WTC11 (cell line): ENCODE data around the gene BPIFB2. TPM values are rescaled to one million over a fixed set of nuclear protein-coding genes. Genes with fewer than 3 reads are reported as not detected.

ENCODE experiments used
- ATAC-seq: fragments of 200-7000 bp; cut with Tn5 transposase; 2 replicates; pipeline ENCODE4 v1.10.0; 2021; ENCODE audit warnings: mild to moderate bottlenecking, moderate library complexity
- CTCF ChIA-PET: fragments of 300-600 bp; sonication (Branson Sonifier 250); formaldehyde crosslinking; loops from one replicate; lab custom pipeline; 2021; ENCODE audit warnings: antibody characterized with exemption; lab: Charles Lee
- POLR2A ChIA-PET: fragments of 350-600 bp; sonication (Branson Sonifier 250); formaldehyde crosslinking; loops from one replicate; lab custom pipeline; 2021; ENCODE audit warnings: antibody characterized with exemption; lab: Charles Lee
- DNase-seq: peaks from one replicate; pipeline ENCODE4 v3.0.0; 2021; ENCODE audit warnings: low spot score
- H3K27ac Mint-ChIP-seq: 2 replicates; pipeline ENCODE4 v1.8.0; 2021; ENCODE audit warnings: mixed read lengths
- H3K27me3 Mint-ChIP-seq: 2 replicates; pipeline ENCODE4 v1.8.0; 2021; ENCODE audit warnings: low read depth, mild to moderate bottlenecking, moderate library complexity, mixed read lengths
- H3K36me3 Mint-ChIP-seq: 2 replicates; pipeline ENCODE4 v1.8.0; 2021; ENCODE audit warnings: mixed read lengths
- H3K4me1 Mint-ChIP-seq: 2 replicates; pipeline ENCODE4 v1.8.0; 2022; ENCODE audit warnings: mixed read lengths
- H3K4me3 Mint-ChIP-seq: 2 replicates; pipeline ENCODE4 v1.8.0; 2021; ENCODE audit warnings: mild to moderate bottlenecking, moderate library complexity, mixed read lengths
- H3K9me3 Mint-ChIP-seq: 2 replicates; pipeline ENCODE4 v1.8.0; 2021; ENCODE audit warnings: mixed read lengths
- ATF6 ChIP-seq: sonication (generic); formaldehyde crosslinking; IDR thresholded peaks from 2 replicates; pipeline ENCODE4 v1.8.1; 2023; ENCODE audit warnings: mild to moderate bottlenecking, missing genetic modification reagents
- CBFB ChIP-seq: sonication (generic); formaldehyde crosslinking; IDR thresholded peaks from 2 replicates; pipeline ENCODE4 v1.8.1; 2022; ENCODE audit warnings: mild to moderate bottlenecking, low read depth, missing genetic modification reagents
- E2F4 ChIP-seq: sonication (generic); formaldehyde crosslinking; IDR thresholded peaks from 2 replicates; pipeline ENCODE4 v1.8.1; 2022; ENCODE audit warnings: low read depth, mild to moderate bottlenecking, moderate library complexity, missing genetic modification reagents, borderline replicate concordance
- FOXP4 ChIP-seq: sonication (generic); formaldehyde crosslinking; IDR thresholded peaks from 2 replicates; pipeline ENCODE4 v1.8.0; 2022; ENCODE audit warnings: mild to moderate bottlenecking, missing genetic modification reagents
- GABPB1 ChIP-seq: sonication (generic); formaldehyde crosslinking; IDR thresholded peaks from 2 replicates; pipeline ENCODE4 v1.8.1; 2023; ENCODE audit warnings: mild to moderate bottlenecking, missing genetic modification reagents
- HMGXB4 ChIP-seq: sonication (generic); formaldehyde crosslinking; IDR thresholded peaks from 2 replicates; pipeline ENCODE4 v1.8.1; 2023; ENCODE audit warnings: mild to moderate bottlenecking, moderate library complexity, missing genetic modification reagents
- IRF2 ChIP-seq: sonication (generic); formaldehyde crosslinking; IDR thresholded peaks from 2 replicates; pipeline ENCODE4 v1.8.0; 2022; ENCODE audit warnings: low read depth, missing genetic modification reagents, borderline replicate concordance
- NR3C1 ChIP-seq: sonication (generic); formaldehyde crosslinking; conservative IDR thresholded peaks from 2 replicates; pipeline ENCODE4 v1.8.1; 2023; ENCODE audit warnings: low read depth, mild to moderate bottlenecking, missing genetic modification reagents
- SOX15 ChIP-seq: fragments of 250-450 bp; sonication (Bioruptor Pico); IDR thresholded peaks from 2 replicates; pipeline ENCODE4 v1.9.0; 2021; ENCODE audit warnings: mild to moderate bottlenecking
- TEAD1 ChIP-seq: sonication (generic); formaldehyde crosslinking; IDR thresholded peaks from 2 replicates; pipeline ENCODE4 v1.8.0; 2022; ENCODE audit warnings: mild to moderate bottlenecking, missing genetic modification reagents
- ZNF219 ChIP-seq: sonication (generic); formaldehyde crosslinking; IDR thresholded peaks from 2 replicates; pipeline ENCODE4 v1.8.0; 2023; ENCODE audit warnings: missing genetic modification reagents, mild to moderate bottlenecking, borderline replicate concordance
- total RNA-seq: library from RNA; stranded (reverse); gene quantifications from 3 replicates; pipeline ENCODE4 v1.2.3, GENCODE V29; 2021
- TF ChIP-seq, protein P1 (sequence below): fragments of 250-450 bp; sonication (Bioruptor Pico); IDR thresholded peaks from 2 replicates; pipeline ENCODE4 v2.1.2; 2022; ENCODE audit warnings: mild to moderate bottlenecking, moderate library complexity
- TF ChIP-seq, protein P2 (sequence below): sonication (generic); formaldehyde crosslinking; IDR thresholded peaks from 2 replicates; pipeline ENCODE4 v1.8.0; 2022; ENCODE audit warnings: mild to moderate bottlenecking, missing genetic modification reagents
- TF ChIP-seq, protein P3 (sequence below): sonication (generic); formaldehyde crosslinking; IDR thresholded peaks from 2 replicates; pipeline ENCODE4 v1.8.1; 2022; ENCODE audit warnings: missing genetic modification reagents, borderline replicate concordance

The BPIFB2 gene
- total RNA-seq, 1 experiment from 2014 or later, result 0.09 TPM

DNA sequence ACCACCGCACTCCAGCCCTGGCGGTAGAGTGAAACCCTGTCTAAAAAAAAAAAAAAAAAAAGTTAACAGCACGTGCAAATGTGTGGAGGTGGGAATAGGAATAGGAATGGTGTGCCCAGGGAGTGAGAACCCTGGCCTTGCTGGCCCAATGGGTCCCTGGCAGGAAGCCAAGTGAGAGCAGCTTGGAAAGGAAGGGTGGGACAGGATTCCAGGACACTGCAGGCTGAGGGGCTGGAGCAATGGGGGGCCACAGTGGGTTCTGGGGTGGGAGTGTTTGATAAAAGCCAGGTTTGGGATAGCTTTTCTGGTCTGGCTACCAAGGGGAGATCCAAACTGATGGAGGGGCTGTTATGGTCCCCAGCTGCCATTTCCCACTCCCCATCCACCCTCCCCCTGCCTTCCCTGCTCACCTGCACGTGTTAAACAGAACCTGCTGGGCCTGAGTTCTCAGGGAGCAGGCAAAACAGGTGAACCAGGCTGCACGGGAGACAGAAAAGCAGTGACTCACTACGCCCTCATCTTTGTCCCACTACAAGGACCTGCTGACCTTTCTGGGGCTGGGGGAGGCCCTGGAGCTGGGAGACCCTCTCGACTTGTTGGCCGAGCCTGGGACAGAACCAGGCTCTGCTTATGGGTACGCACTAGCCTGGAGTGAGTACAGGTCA lies 6.6 kb upstream of the BPIFB2 start (continued):
- TF ChIP-seq, protein P1, sequence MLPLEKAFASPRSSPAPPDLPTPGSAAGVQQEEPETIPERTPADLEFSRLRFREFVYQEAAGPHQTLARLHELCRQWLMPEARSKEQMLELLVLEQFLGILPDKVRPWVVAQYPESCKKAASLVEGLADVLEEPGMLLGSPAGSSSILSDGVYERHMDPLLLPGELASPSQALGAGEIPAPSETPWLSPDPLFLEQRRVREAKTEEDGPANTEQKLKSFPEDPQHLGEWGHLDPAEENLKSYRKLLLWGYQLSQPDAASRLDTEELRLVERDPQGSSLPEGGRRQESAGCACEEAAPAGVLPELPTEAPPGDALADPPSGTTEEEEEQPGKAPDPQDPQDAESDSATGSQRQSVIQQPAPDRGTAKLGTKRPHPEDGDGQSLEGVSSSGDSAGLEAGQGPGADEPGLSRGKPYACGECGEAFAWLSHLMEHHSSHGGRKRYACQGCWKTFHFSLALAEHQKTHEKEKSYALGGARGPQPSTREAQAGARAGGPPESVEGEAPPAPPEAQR (CRISPR knock-in tag), result no peak
- TF ChIP-seq, protein P2, sequence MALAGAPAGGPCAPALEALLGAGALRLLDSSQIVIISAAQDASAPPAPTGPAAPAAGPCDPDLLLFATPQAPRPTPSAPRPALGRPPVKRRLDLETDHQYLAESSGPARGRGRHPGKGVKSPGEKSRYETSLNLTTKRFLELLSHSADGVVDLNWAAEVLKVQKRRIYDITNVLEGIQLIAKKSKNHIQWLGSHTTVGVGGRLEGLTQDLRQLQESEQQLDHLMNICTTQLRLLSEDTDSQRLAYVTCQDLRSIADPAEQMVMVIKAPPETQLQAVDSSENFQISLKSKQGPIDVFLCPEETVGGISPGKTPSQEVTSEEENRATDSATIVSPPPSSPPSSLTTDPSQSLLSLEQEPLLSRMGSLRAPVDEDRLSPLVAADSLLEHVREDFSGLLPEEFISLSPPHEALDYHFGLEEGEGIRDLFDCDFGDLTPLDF (CRISPR knock-in tag), result no peak
- TF ChIP-seq E2F4 (CRISPR knock-in tag) (no peak), ATF6 (CRISPR knock-in tag) (no peak)

- DNase-seq (no peak), ATAC-seq (no peak; the same call in 1 of the 2 replicates)
- no peak overlapping the region for H3K27ac Mint-ChIP-seq
- 0 out of 2 replicates have a peak, but pooled peaks have one; percentile 10 for TF ChIP-seq GABPB1 (CRISPR knock-in tag)
- TF ChIP-seq TEAD1 (CRISPR knock-in tag), result no peak
- TF ChIP-seq, protein P3, sequence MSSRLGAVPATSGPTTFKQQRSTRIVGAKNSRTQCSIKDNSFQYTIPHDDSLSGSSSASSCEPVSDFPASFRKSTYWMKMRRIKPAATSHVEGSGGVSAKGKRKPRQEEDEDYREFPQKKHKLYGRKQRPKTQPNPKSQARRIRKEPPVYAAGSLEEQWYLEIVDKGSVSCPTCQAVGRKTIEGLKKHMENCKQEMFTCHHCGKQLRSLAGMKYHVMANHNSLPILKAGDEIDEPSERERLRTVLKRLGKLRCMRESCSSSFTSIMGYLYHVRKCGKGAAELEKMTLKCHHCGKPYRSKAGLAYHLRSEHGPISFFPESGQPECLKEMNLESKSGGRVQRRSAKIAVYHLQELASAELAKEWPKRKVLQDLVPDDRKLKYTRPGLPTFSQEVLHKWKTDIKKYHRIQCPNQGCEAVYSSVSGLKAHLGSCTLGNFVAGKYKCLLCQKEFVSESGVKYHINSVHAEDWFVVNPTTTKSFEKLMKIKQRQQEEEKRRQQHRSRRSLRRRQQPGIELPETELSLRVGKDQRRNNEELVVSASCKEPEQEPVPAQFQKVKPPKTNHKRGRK (CRISPR knock-in tag), result no peak
- TF ChIP-seq FOXP4, result no peak
- TF ChIP-seq NR3C1 (CRISPR knock-in tag), result no peak
- no peaks in the 10 kb centered on the region; the same call in 1 of the 2 replicates for H3K36me3 Mint-ChIP-seq
- no peaks in the 10 kb centered on the region for H3K27me3 Mint-ChIP-seq
- H3K4me1 Mint-ChIP-seq, result no peaks in the 10 kb centered on the region
- H3K9me3 Mint-ChIP-seq, result peaks cover 6% of the 10 kb centered on the region
- no peak overlapping the region for H3K4me3 Mint-ChIP-seq
- ChIA-PET POLR2A (no interaction called here), CTCF (interaction anchor here (1.5 kb wide), 1 partner anchor 15 kb away, joined by 3 read pairs; no protein-coding TSS in a partner anchor)
Observed at GRCh38 chr20:33002087-33002808, 5.3 kb upstream of the BPIFB2 start.

GRCh38 chr20:33004141-33004751 lies 3.3 kb upstream of the BPIFB2 start, which contains the start of gene SUN5:
Gene SUN5 (minus strand): TSS chr20:33004433. CDS start chr20:33004340, 93 bp downstream.
- no peak for DNase-seq
- CTCF ChIA-PET, result interaction anchor here (0.6 to 3.5 kb wide), 27 partner anchors 9 to 465 kb away, joined by 3 to 51 read pairs (median 4); partner anchors contain the start of gene BPIFB6
- Mint-ChIP-seq H3K9me3 (peaks cover 6% of the 10 kb centered on the region), H3K27ac (no peak within 1 kb of the TSS), H3K4me3 (no peak within 1 kb of the TSS), H3K4me1 (no peaks in the 10 kb centered on the region), H3K27me3 (no peaks in the 10 kb centered on the region), H3K36me3 (no peaks in the 10 kb centered on the region; the same call in 1 of the 2 replicates)
- ATAC-seq, result no peak
- POLR2A ChIA-PET, result no interaction called here
- no peak for TF ChIP-seq CBFB (CRISPR knock-in tag)
- TF ChIP-seq TEAD1 (CRISPR knock-in tag), result no peak
- TF ChIP-seq ZNF219, result no peak
- no peak for TF ChIP-seq HMGXB4 (CRISPR knock-in tag)
- no peak for TF ChIP-seq E2F4 (CRISPR knock-in tag)
- no peak for TF ChIP-seq SOX15 (CRISPR knock-in tag)
- no peak for TF ChIP-seq IRF2 (CRISPR knock-in tag)
- TF ChIP-seq, protein P2 (CRISPR knock-in tag), result no peak
